PC-9 (cell line): ENCODE measurements around the gene SPTBN5. TPM values are rescaled to one million over a fixed set of nuclear protein-coding genes. Genes with fewer than 3 reads are reported as not detected.
A peak's percentile ranks its signal among the peaks of the same experiment; 100 is the strongest.

Experiments
- BruUV-seq: library from RNA; stranded (reverse); fragments of 400-500 nt; replicated peaks from 2 replicates; lab custom pipeline; 2021; lab: Mats Ljungman, UMichigan
- CTCF ChIA-PET: fragments of 300-600 bp; sonication (Branson Sonifier 250); formaldehyde crosslinking; loops from one replicate; lab custom pipeline; 2022; ENCODE audit warnings: antibody characterized with exemption; lab: Charles Lee
- POLR2A ChIA-PET: fragments of 300-600 bp; sonication (Branson Sonifier 250); formaldehyde crosslinking; loops from one replicate; lab custom pipeline; 2022; ENCODE audit warnings: antibody characterized with exemption; ENCODE audit not compliant: unreplicated experiment; lab: Charles Lee
- DNase-seq, 2 experiments: peaks; one replicate each; pipeline versions ENCODE4 v3.0.0 to v3.0.0-alpha.2; 2015 to 2022; ENCODE audit warnings: mixed read lengths in 1 of 2
- H2AFZ ChIP-seq: fragments of 200-600 bp; sonication (generic); 2 replicates; pipeline ENCODE4 v1.8.1; 2017; ENCODE audit warnings: antibody characterized with exemption
- H3F3A ChIP-seq: fragments of 200-600 bp; sonication (generic); 2 replicates; pipeline ENCODE4 v1.8.1; 2017; ENCODE audit warnings: antibody characterized with exemption, mild to moderate bottlenecking, low read depth; ENCODE audit not compliant: insufficient read depth
- H3K27ac ChIP-seq: fragments of 200-600 bp; sonication (generic); 2 replicates; pipeline ENCODE4 v1.6.1; 2016; ENCODE audit warnings: mixed run types
- H3K27me3 ChIP-seq: fragments of 200-600 bp; sonication (generic); 2 replicates; pipeline ENCODE4 v1.6.1; 2016; ENCODE audit warnings: low read depth, mixed run types; ENCODE audit not compliant: insufficient read depth
- H3K36me3 ChIP-seq: fragments of 200-600 bp; sonication (generic); 2 replicates; pipeline ENCODE4 v1.6.1; 2016; ENCODE audit warnings: low read depth, mixed run types
- H3K4me1 ChIP-seq: fragments of 200-600 bp; sonication (generic); replicated peaks from 2 replicates; pipeline ENCODE4 v1.6.1; 2016; ENCODE audit warnings: mixed run types; ENCODE audit not compliant: insufficient read depth
- H3K4me2 ChIP-seq: fragments of 200-600 bp; sonication (generic); 2 replicates; pipeline ENCODE4 v1.6.1; 2017; ENCODE audit warnings: mixed run types
- H3K4me3 ChIP-seq: fragments of 200-600 bp; sonication (generic); 2 replicates; pipeline ENCODE4 v1.6.1; 2016; ENCODE audit warnings: mixed run types
- H3K79me2 ChIP-seq: fragments of 200-600 bp; sonication (generic); 2 replicates; pipeline ENCODE4 v1.6.1; 2017; ENCODE audit warnings: low read depth, mixed run types
- H3K9me2 ChIP-seq: fragments of 200-600 bp; sonication (generic); 2 replicates; pipeline ENCODE4 v1.8.1; 2017; ENCODE audit warnings: mild to moderate bottlenecking; ENCODE audit not compliant: insufficient read depth
- H3K9me3 ChIP-seq: fragments of 200-600 bp; sonication (generic); 2 replicates; pipeline ENCODE4 v1.8.1; 2016; ENCODE audit warnings: low read depth; ENCODE audit not compliant: insufficient read depth
- H4K20me1 ChIP-seq: fragments of 200-600 bp; sonication (generic); 2 replicates; pipeline ENCODE4 v1.8.1; 2017; ENCODE audit not compliant: insufficient read depth
- CTCF ChIP-seq: fragments of 200-600 bp; sonication (generic); conservative IDR thresholded peaks from 2 replicates; pipeline ENCODE4 v1.6.1; 2017; ENCODE audit warnings: mixed run types, antibody characterized with exemption, mild to moderate bottlenecking, moderate library complexity
- EZH2 ChIP-seq: fragments of 200-600 bp; sonication (generic); IDR thresholded peaks from 2 replicates; pipeline ENCODE4 v1.8.0; 2017; ENCODE audit warnings: antibody characterized with exemption, low read depth
- intact Hi-C: fragments of 100-400 bp; cut with micrococcal nuclease; formaldehyde crosslinking; loops from one replicate; pipeline ENCODE4 v1.10.0; 2022; ENCODE audit not compliant: unreplicated experiment
- total RNA-seq: library from RNA; stranded (reverse); gene quantifications from 2 replicates; pipeline ENCODE4 v1.2.3, GENCODE V29; 2021

The SPTBN5 gene
- total RNA-seq, 1 experiment from 2014 or later: 2.6 TPM

GRCh38 chr15:41932511-41933289 lies 38.8 kb upstream of the SPTBN5 start:
- Histone ChIP-seq H3K79me2 (no peaks in the 10 kb centered on the region), H3K36me3 (no peaks in the 10 kb centered on the region), H3K9me2 (no peaks in the 10 kb centered on the region), H3K27ac (no peak overlapping the region), H2AFZ (no peak overlapping the region), H4K20me1 (peaks cover 11% of the 10 kb centered on the region), H3K9me3 (no peaks in the 10 kb centered on the region), H3K4me2 (no peak overlapping the region), H3K27me3 (no peaks in the 10 kb centered on the region), H3K4me1 (peaks cover 65% of the 10 kb centered on the region), H3F3A (peaks cover 29% of the 10 kb centered on the region), H3K4me3 (no peak overlapping the region)
- no TSS peak for BruUV-seq
- no peak for DNase-seq
- intact Hi-C loops: no loop called here
- ChIA-PET CTCF (no interaction called here), POLR2A (no interaction called here)
- no peak for TF ChIP-seq EZH2
- TF ChIP-seq CTCF: no peak

GRCh38 chr15:41932101-41932500 lies 38.2 kb upstream of the SPTBN5 start:
- Histone ChIP-seq H3F3A (peaks cover 34% of the 10 kb centered on the region), H3K27me3 (no peaks in the 10 kb centered on the region), H4K20me1 (peaks cover 11% of the 10 kb centered on the region), H3K79me2 (no peaks in the 10 kb centered on the region), H3K4me1 (peaks cover 71% of the 10 kb centered on the region), H3K9me3 (no peaks in the 10 kb centered on the region), H3K9me2 (no peaks in the 10 kb centered on the region), H3K36me3 (no peaks in the 10 kb centered on the region), H3K4me3 (no peak overlapping the region), H3K27ac (no peak overlapping the region), H2AFZ (no peak overlapping the region), H3K4me2 (no peak overlapping the region)
- ChIA-PET CTCF (interaction anchor here (0.6 kb wide), 2 partner anchors 26 to 1746 kb away, joined by 4 to 5 read pairs; no protein-coding TSS in a partner anchor), POLR2A (no interaction called here)
- TF ChIP-seq EZH2: no peak
- TF ChIP-seq CTCF: no peak
- intact Hi-C loops: no loop called here
- no peak for DNase-seq
- BruUV-seq: no TSS peak

GRCh38 chr15:41930867-41931222 lies 37.0 kb upstream of the SPTBN5 start:
- Histone ChIP-seq H3K27me3 (no peaks in the 10 kb centered on the region), H3F3A (peaks cover 34% of the 10 kb centered on the region), H2AFZ (no peak overlapping the region), H3K9me3 (no peaks in the 10 kb centered on the region), H3K27ac (peak overlapping the region; percentile 42), H3K4me3 (no peak overlapping the region), H3K36me3 (no peaks in the 10 kb centered on the region), H4K20me1 (peaks cover 11% of the 10 kb centered on the region), H3K9me2 (no peaks in the 10 kb centered on the region), H3K79me2 (no peaks in the 10 kb centered on the region), H3K4me1 (peaks cover 71% of the 10 kb centered on the region), H3K4me2 (no peak overlapping the region; the same call in 1 of the 2 replicates)
- DNase-seq: no peak
- intact Hi-C loops: loop anchor here (2.0 kb wide), 1 partner anchor 126 kb away; no protein-coding TSS in a partner anchor
- ChIA-PET CTCF (interaction anchor here (0.6 kb wide), 1 partner anchor 26 kb away, joined by 3 read pairs; no protein-coding TSS in a partner anchor), POLR2A (interaction anchor here (0.9 kb wide), 1 partner anchor 42 kb away, joined by 4 read pairs; no protein-coding TSS in a partner anchor)
- no peak for TF ChIP-seq EZH2
- no peak for TF ChIP-seq CTCF
- no TSS peak for BruUV-seq
